ENCODE data around the gene NUS1.
"Not testable (repeated sequence)": the region's sequence is repeated elsewhere in the genome, so short reads cannot be mapped to it uniquely, and the experiment has no call there.

NUS1 gene

DNA sequence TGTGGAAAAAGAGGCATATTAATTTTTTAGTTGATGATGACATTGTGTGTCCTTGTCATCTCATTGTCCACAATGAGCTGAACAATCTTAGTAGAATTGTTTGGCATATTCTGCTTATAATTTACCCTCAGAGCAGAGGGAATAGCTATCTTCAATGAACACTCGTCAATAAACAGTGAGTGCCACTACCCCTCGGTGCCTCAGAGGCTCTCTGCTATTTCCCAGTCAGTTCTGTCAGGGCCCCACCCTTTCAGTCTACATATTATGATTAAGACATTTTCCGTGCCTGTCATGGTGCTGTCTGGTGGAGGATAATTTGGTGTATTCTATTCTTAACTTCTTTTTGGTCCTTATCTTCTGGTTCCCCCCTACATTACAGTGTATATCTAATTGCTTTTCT is 31.2 kb downstream of the NUS1 start:
- Histone ChIP-seq H3K27ac (no peak overlapping the region), H3K4me3 (no peak overlapping the region)

GRCh38 chr6:117706936-117707509 is 31.8 kb downstream of the NUS1 start:
- not testable (repeated sequence) for H3K27ac ChIP-seq, H3K4me3 ChIP-seq

DNA sequence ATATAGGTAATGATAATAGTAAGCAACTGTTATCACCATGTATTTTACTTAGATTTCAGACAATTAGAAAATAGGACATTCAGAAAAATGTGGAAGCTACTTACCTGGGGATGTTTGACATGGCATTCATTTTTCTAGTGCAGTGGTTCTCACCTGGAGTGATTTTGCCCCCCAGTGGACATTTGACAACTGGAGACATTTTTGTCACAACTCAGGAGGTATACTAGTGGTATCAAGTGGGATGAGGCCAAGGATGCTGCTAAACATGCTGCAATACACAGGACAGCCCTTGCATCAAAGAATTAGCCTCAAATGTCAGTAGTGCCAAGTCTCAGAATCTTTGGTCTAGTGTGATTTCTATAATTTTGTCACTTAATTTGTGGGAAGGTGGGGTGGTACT is 36.1 kb downstream of the NUS1 start:
- Histone ChIP-seq H3K27ac (no peak overlapping the region), H3K4me3 (no peak overlapping the region)

DNA sequence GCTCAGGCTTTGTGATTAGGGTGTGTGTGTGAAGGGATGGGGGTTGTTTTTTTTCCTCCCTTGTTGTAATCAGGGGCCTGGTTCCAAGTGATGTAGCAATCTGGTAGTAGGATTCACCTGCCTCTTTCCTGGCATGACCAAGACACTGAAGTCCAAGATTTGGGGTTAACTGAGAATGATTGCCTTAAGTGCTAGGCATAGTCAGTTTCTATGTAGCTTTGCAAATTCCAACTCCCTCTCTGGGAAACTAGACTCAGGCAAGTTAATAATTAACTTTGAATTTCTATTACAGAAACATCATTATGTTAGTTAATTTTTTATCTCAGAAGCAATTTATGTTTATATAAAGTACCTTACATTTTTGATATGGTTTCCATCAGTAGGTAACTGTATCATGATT is 43.6 kb downstream of the NUS1 start:
- H3K27ac ChIP-seq = no peak overlapping the region
- no peak overlapping the region for H3K4me3 ChIP-seq

GRCh38 chr6:117721520-117721919 is 46.3 kb downstream of the NUS1 start:
- H3K27ac ChIP-seq = not testable (repeated sequence)

GRCh38 chr6:117728626-117729025 is 53.4 kb downstream of the NUS1 start:
- Histone ChIP-seq H3K4me3 (no peak overlapping the region), H3K27ac (no peak overlapping the region)

More at GRCh38 chr6:117721520-117721919, 46.3 kb downstream of the NUS1 start:
- H3K4me3 ChIP-seq = not testable (repeated sequence)

DNA sequence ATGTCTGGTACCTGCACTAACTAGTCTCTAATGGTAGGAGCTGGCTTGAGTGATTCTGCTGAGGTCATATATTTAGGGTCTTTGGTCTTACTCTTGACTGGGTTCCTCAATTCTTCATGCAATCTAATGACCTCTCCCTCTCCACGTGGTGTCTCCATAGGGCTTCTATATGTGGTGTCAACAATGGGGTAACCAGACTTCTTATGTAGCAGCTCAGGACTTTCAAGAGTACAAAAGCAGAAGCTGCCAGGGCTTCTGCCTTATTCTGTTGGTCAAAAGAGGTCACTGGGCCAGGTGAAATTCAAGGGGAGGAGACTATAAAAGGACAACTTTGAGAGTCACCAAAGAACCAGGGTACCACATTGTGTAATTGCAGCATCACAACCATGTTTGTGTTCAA is 54.3 kb downstream of the NUS1 start:
- H3K4me3 ChIP-seq = no peak overlapping the region
- no peak overlapping the region for H3K27ac ChIP-seq

DNA sequence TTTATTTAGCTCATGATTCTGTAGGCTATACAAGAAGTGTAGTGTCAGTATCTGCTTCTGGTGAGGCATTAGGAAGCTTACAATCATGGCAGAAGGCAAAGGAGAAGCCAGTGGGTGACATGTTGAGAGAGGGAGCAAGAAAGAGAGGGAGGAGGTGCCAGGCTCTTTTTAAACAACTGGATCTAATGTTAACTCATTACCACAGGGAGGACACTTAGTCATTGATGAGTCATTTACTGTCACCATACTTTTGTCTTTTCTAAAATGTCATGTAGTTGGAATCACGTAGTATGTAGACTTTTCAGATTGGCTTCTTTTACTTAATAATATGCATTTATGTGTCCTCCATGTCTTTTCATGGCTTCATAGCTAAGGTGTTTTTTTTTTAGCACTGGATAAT is 58.1 kb downstream of the NUS1 start:
- H3K27ac ChIP-seq = no peak overlapping the region
- no peak overlapping the region for H3K4me3 ChIP-seq

- no peak overlapping the region for H3K4me3 ChIP-seq
- H3K27ac ChIP-seq = no peak overlapping the region
These were observed 64.6 kb downstream of the NUS1 start for GRCh38 chr6:117739869-117740268.

DNA sequence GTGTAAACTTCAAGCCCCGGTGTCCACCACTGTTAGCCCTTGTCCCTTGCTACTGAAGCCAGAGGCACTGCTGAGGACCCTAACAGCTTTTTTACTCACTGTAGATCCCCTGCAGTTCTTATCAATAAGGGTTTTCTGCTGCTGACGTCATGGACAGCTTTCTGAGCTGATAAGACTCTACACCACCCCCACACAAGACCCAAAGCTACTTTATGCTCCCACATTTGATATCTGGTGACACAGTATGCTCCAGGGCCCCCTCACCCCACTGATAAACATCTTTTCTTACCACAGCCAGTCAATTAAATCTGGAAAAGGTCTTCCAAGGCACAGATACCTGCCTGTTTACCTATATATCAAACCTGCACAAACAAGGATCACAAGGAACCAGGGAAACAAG is 65.3 kb downstream of the NUS1 start:
- Histone ChIP-seq H3K27ac (no peak overlapping the region), H3K4me3 (no peak overlapping the region)

DNA sequence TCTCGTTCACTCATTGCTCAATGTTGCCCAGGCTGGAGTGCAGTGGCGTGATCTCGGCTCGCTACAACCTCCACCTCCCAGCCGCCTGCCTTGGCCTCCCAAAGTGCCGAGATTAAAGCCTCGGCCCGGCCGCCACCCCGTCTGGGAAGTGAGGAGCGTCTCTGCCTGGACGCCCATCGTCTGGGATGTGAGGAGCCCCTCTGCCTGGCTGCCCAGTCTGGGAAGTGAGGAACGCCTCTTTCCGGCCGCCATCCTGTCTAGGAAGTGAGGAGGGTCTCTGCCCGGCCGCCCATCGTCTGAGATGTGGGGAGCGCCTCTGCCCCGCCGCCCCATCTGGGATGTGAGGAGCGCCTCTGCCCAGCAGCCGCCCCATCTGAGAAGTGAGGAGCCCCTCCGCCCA is 75.4 kb downstream of the NUS1 start:
- H3K27ac ChIP-seq, H3K4me3 ChIP-seq: not testable (repeated sequence)

All from skin epidermis (tissue), 12 donors.